ENCODE results near the gene HDAC10.

The HDAC10 gene

GRCh38 chr22:50284479-50284878, 33.4 kb upstream of the HDAC10 start:
- H3K4me3 ChIP-seq (ENCODE audit: low read depth, low read length): no peak overlapping the region
- TF ChIP-seq CTCF (conservative IDR thresholded peaks at IDR 0.05; ENCODE audit: low read depth, low read length): no peak
- no peak for DNase-seq (ENCODE audit: low read depth)

- H3K4me3 ChIP-seq (ENCODE audit: low read depth, low read length): no peak overlapping the region
- TF ChIP-seq CTCF (conservative IDR thresholded peaks at IDR 0.05; ENCODE audit: low read depth, low read length): no peak
- no peak for DNase-seq (ENCODE audit: low read depth)
These were observed 32.8 kb upstream of the HDAC10 start for GRCh38 chr22:50283821-50284220.

GRCh38 chr22:50282361-50283155, 31.5 kb upstream of the HDAC10 start:
- H3K4me3 ChIP-seq (ENCODE audit: low read depth, low read length): no peak overlapping the region
- DNase-seq (ENCODE audit: low read depth): peak; percentile 84
- no peak for TF ChIP-seq CTCF (conservative IDR thresholded peaks at IDR 0.05; ENCODE audit: low read depth, low read length)

- no peak overlapping the region for H3K4me3 ChIP-seq (ENCODE audit: low read depth, low read length)
- TF ChIP-seq CTCF (conservative IDR thresholded peaks at IDR 0.05; ENCODE audit: low read depth, low read length): no peak
- DNase-seq (ENCODE audit: low read depth): no peak
These were observed 30.9 kb upstream of the HDAC10 start for GRCh38 chr22:50281957-50282356.

GRCh38 chr22:50281384-50281760, 30.3 kb upstream of the HDAC10 start:
- DNase-seq (ENCODE audit: low read depth): no peak
- H3K4me3 ChIP-seq (ENCODE audit: low read depth, low read length): no peak overlapping the region
- TF ChIP-seq CTCF (conservative IDR thresholded peaks at IDR 0.05; ENCODE audit: low read depth, low read length): no peak

GRCh38 chr22:50280708-50281383, 29.8 kb upstream of the HDAC10 start:
- no peak for DNase-seq (ENCODE audit: low read depth)
- no peak overlapping the region for H3K4me3 ChIP-seq (ENCODE audit: low read depth, low read length)
- no peak for TF ChIP-seq CTCF (conservative IDR thresholded peaks at IDR 0.05; ENCODE audit: low read depth, low read length)
